GM03348 (cell line): Measurements from ENCODE around the gene ARF1.

Experiments
- DNase-seq: peaks from one replicate; pipeline ENCODE4 v3.0.0; 2012; ENCODE audit warnings: low spot score

The ARF1 gene

GRCh38 chr1:228082214-228082917, at the start of gene ARF1:
TSS of gene ARF1 (plus strand) at chr1:228082708. CDS start at chr1:228097115, 14,407 bp downstream.
- DNase-seq, result peak; percentile 100

- no peak for DNase-seq
These were observed 49.1 kb upstream of the ARF1 start for GRCh38 chr1:228033376-228033775.

- DNase-seq, result no peak
These were observed 47.3 kb upstream of the ARF1 start for GRCh38 chr1:228034954-228035837.

GRCh38 chr1:228035844-228036243, 46.7 kb upstream of the ARF1 start:
- DNase-seq, result no peak

- no peak for DNase-seq
These were observed 45.7 kb upstream of the ARF1 start for GRCh38 chr1:228036701-228037231.

GRCh38 chr1:228037401-228038386, 44.8 kb upstream of the ARF1 start:
- no peak for DNase-seq

DNA sequence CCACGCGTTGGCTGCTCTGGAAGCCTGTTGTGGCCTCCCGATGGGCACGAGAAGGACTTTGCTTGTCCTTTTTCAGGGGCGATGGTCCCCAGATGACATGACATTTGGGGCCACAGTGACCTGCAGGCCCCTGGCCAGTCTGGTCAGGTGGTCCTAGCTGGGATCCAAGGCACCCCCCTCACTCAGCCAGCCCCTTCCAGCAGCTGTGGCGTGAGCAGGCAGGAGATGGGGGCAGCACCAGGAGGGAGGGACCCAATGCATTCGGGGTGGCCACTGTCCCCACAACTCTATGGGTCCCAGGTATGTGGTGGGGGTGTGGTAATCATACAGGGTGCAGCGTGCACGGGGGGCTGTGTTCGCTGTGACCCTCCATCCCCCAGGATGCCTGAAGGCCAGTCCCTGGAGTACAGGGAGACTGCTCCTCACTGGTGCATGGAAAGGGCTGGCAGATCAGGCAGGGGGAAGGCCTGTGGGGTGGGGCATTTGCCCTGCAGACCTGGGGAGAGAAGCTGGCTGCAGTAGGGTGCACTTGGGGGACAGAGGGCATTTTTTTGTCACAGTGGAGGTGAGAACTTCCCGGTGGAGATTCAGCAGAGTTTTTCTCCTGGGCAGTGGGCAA, 44.0 kb upstream of the ARF1 start:
- DNase-seq, result no peak

- DNase-seq, result no peak
These were observed 43.3 kb upstream of the ARF1 start for GRCh38 chr1:228039006-228039903.

- no peak for DNase-seq
These were observed 42.5 kb upstream of the ARF1 start for GRCh38 chr1:228039986-228040385.

GRCh38 chr1:228041316-228041715, 41.2 kb upstream of the ARF1 start:
- DNase-seq, result no peak

DNA sequence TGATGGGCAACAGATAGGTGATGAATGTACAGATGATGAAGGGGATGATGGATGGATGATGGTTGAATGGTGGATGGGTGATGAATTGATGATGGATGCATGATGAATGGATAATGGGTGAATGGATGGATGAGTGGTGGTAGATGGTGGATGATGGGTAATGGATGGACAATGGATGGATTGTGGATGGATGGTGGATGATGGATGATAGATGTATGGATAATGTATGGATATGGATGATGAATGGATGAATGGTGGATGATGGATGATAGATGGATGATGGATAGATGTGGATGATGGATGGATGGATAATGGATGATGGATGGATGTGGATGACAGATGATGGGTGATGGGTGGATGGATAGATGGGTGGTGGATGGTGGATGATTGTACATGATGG, 40.0 kb upstream of the ARF1 start:
- DNase-seq, result no peak

GRCh38 chr1:228043281-228043848, 39.1 kb upstream of the ARF1 start:
- no peak for DNase-seq

GRCh38 chr1:228044961-228045360, 37.5 kb upstream of the ARF1 start:
- DNase-seq, result no peak

- no peak for DNase-seq
These were observed 37.1 kb upstream of the ARF1 start for GRCh38 chr1:228045405-228045804.

DNA sequence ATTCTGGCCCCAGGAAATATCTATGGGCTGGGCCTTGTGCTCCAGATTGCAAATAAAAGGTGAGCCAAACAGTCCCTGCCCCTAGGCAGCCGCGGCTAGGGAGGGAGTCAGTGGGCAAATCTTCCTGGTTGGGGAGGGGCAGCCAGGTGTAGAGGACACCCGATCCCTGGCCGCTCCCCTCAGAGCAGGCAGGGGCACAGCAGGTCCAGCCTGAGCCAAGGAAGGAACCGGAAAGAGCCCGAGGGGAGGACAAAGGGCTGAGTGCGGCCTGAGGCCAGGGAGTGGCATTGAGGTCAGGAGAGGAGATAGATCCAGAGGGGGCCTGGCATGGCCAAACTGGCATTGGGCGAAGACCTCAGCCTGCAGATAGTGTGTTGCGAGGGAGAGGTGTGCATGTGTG, 36.6 kb upstream of the ARF1 start:
- no peak for DNase-seq

- no peak for DNase-seq
These were observed 35.9 kb upstream of the ARF1 start for GRCh38 chr1:228046421-228047182.

DNA sequence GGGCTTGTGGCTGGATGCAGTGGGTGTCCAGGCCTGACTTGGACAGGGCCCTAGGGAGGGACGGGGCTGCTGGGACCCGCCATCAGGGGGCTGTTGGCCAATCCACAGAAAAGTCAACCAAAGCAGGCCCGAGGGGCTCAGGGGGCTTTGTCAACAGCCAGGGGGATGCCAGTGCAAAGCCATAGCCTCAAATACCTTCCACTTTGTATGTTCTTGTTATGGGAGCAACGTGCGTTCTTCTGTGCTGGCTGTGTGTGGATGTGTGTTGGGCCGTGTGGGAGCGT, 35.4 kb upstream of the ARF1 start:
- DNase-seq, result no peak

GRCh38 chr1:228048120-228048519, 34.4 kb upstream of the ARF1 start:
- DNase-seq, result no peak

DNA sequence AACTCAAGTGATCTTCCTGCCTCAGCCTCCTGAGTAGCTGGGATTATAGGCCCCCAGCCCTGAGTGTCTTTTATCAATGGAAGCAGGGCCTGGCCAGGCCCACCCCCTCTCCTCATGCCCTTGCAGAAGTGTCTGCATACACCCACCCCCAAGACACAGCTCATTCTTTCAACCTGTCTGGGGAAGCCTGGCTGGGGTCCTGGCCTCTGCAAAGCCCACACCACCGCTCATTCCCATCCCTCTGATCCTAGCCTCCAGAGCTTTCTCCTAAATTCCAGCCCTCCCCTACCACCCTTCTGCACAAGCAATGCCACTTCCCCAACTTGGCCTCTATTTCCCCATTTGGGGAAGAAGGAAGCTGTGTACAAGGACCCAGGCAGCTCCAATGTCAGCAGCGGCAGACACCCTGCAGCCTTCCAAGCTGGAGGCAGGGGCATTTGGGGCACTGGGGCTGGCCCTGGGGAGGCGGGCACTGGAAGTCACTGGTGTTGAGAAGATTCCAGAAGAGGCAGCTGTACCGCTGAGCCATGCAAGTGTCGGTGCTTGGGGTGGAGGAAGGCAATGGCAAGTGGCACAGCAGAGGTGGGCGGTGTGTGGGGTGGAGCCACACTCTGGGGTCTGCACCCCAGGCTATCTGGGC, 33.7 kb upstream of the ARF1 start:
- no peak for DNase-seq
